Trophoblast cell (in vitro differentiated cells and primary cell): ENCODE measurements around the gene CLTB.

Experiments
- DNase-seq, 2 donors: peaks; one replicate each; pipeline ENCODE4 v3.0.0-alpha.2; 2016
- H2AFZ ChIP-seq: 2 replicates; pipeline ENCODE4 v1.6.1; 2013; ENCODE audit warnings: low read length, moderate library complexity, mild to moderate bottlenecking; ENCODE audit not compliant: insufficient read depth, poor library complexity
- H2AK5ac ChIP-seq: 2 replicates; pipeline ENCODE4 v1.6.1; 2013; ENCODE audit warnings: mild to moderate bottlenecking, low read length
- H2BK120ac ChIP-seq: 2 replicates; pipeline ENCODE4 v1.6.1; 2013; ENCODE audit warnings: low read length, mild to moderate bottlenecking, moderate library complexity; ENCODE audit not compliant: insufficient read depth, poor library complexity
- H2BK12ac ChIP-seq: 2 replicates; pipeline ENCODE4 v1.6.1; 2013; ENCODE audit warnings: mild to moderate bottlenecking, low read length, moderate library complexity
- H2BK5ac ChIP-seq: 2 replicates; pipeline ENCODE4 v1.6.1; 2013; ENCODE audit warnings: low read length, low read depth, moderate library complexity, mild to moderate bottlenecking; ENCODE audit not compliant: poor library complexity
- H3K14ac ChIP-seq: 2 replicates; pipeline ENCODE4 v1.6.1; 2013; ENCODE audit warnings: mild to moderate bottlenecking, low read length
- H3K18ac ChIP-seq: 2 replicates; pipeline ENCODE4 v1.6.1; 2013; ENCODE audit warnings: mild to moderate bottlenecking, low read length
- H3K23ac ChIP-seq: 2 replicates; pipeline ENCODE4 v1.6.1; 2013; ENCODE audit warnings: low read length
- H3K27ac ChIP-seq: 2 replicates; pipeline ENCODE4 v1.5.1; 2013; ENCODE audit warnings: low read depth, mild to moderate bottlenecking, inconsistent platforms, low read length, moderate library complexity
- H3K27me3 ChIP-seq: 2 replicates; pipeline ENCODE4 v1.6.1; 2013; ENCODE audit warnings: inconsistent platforms, mild to moderate bottlenecking, low read length, moderate library complexity; ENCODE audit not compliant: insufficient read depth
- H3K36me3 ChIP-seq, 2 experiments: 1 replicate in 1 of 2; 2 replicates in 1 of 2; pipeline ENCODE4 v1.6.1; 2013; ENCODE audit warnings: low read length in 2 of 2, mild to moderate bottlenecking in 2 of 2, moderate library complexity in 1 of 2; ENCODE audit not compliant: insufficient read depth in 2 of 2, control insufficient read depth in 1 of 2
- H3K4ac ChIP-seq: 2 replicates; pipeline ENCODE4 v1.6.1; 2013; ENCODE audit warnings: low read depth, mild to moderate bottlenecking, low read length, moderate library complexity
- H3K4me1 ChIP-seq, 2 experiments: 1 replicate in 1 of 2; 2 replicates in 1 of 2; pipeline ENCODE4 v1.6.1; 2013; ENCODE audit warnings: low read length in 2 of 2, mild to moderate bottlenecking in 2 of 2, moderate library complexity in 1 of 2; ENCODE audit not compliant: insufficient read depth in 2 of 2, control insufficient read depth in 1 of 2
- H3K4me2 ChIP-seq: 2 replicates; pipeline ENCODE4 v1.6.1; 2013; ENCODE audit warnings: inconsistent platforms, mild to moderate bottlenecking, low read length, moderate library complexity
- H3K4me3 ChIP-seq: 2 replicates; pipeline ENCODE4 v1.5.1; 2013; ENCODE audit warnings: mild to moderate bottlenecking, low read depth, low read length, inconsistent platforms
- H3K79me1 ChIP-seq: one replicate; pipeline ENCODE4 v1.6.1; 2013; ENCODE audit warnings: low read length
- H3K79me2 ChIP-seq: 2 replicates; pipeline ENCODE4 v1.6.1; 2013; ENCODE audit warnings: low read length, mild to moderate bottlenecking; ENCODE audit not compliant: control insufficient read depth, insufficient read depth, poor library complexity
- H3K9ac ChIP-seq: 2 replicates; pipeline ENCODE4 v1.6.1; 2013; ENCODE audit warnings: mild to moderate bottlenecking, low read length
- H3K9me3 ChIP-seq: 2 replicates; pipeline ENCODE4 v1.6.1; 2013; ENCODE audit warnings: low read depth, mild to moderate bottlenecking, control low read depth, inconsistent platforms, low read length; ENCODE audit not compliant: insufficient read depth
- H4K12ac ChIP-seq: 2 replicates; pipeline ENCODE4 v1.6.1; 2013; ENCODE audit warnings: low read depth, mild to moderate bottlenecking, low read length, moderate library complexity
- H4K8ac ChIP-seq: 2 replicates; pipeline ENCODE4 v1.6.1; 2013; ENCODE audit warnings: low read depth, mild to moderate bottlenecking, low read length, moderate library complexity
- H4K91ac ChIP-seq: one replicate; pipeline ENCODE4 v1.6.1; 2013; ENCODE audit warnings: low read depth, mild to moderate bottlenecking, low read length, moderate library complexity
- WGBS: extraction: QIAGEN DNeasy Blood & Tissue Kit; methylation state at CpG from one replicate; pipeline ENCODE4 v1.1.7; 2013; ENCODE audit warnings: missing lambda C conversion rate; ENCODE audit not compliant: insufficient read length, insufficient coverage; ENCODE audit errors: extremely low coverage; 5-methylcytosine and 5-hydroxymethylcytosine counted together

The CLTB gene

GRCh38 chr5:176368726-176369125 is 47.6 kb downstream of the CLTB start:
- peaks cover 4% of the 10 kb centered on the region for H3K79me1 ChIP-seq

GRCh38 chr5:176366232-176366894 is 50.0 kb downstream of the CLTB start:
- no peak for DNase-seq
- Histone ChIP-seq H3K27me3 (peaks cover 17% of the 10 kb centered on the region), H3K79me1 (peaks cover 5% of the 10 kb centered on the region), H2BK12ac (no peak overlapping the region), H3K4me2 (peak overlapping the region; percentile 97), H3K14ac (peak overlapping the region; percentile 44), H3K79me2 (peaks cover 2% of the 10 kb centered on the region), H3K4me1 (peaks cover 8 to 12% of the 10 kb centered on the region in 2 experiments), H3K4ac (no peak overlapping the region), H3K23ac (no peak overlapping the region), H4K91ac (no peak overlapping the region), H3K18ac (no peak overlapping the region), H2AFZ (peak overlapping the region; percentile 53), H2AK5ac (no peak overlapping the region), H4K8ac (peak overlapping the region; percentile 1), H2BK5ac (no peak overlapping the region), H4K12ac (no peak overlapping the region), H3K9me3 (peaks cover 5% of the 10 kb centered on the region), H3K36me3 (peaks cover 4 to 7% of the 10 kb centered on the region in 2 experiments), H3K27ac (no peak overlapping the region), H3K9ac (no peak overlapping the region), H3K4me3 (peak overlapping the region; percentile 84), H2BK120ac (no peak overlapping the region)
- no CpG with 5 or more reads among the region's 38 CpGs for WGBS

More at GRCh38 chr5:176368726-176369125, 47.6 kb downstream of the CLTB start:
- H2BK120ac ChIP-seq = no peak overlapping the region
- no peak overlapping the region for H2BK12ac ChIP-seq
- H4K8ac ChIP-seq = no peak overlapping the region
- no peak overlapping the region for H3K9ac ChIP-seq
- no peak overlapping the region for H4K91ac ChIP-seq
- no peak overlapping the region for H3K4me2 ChIP-seq
- peaks cover 4 to 7% of the 10 kb centered on the region in 2 experiments for H3K36me3 ChIP-seq
- no peak overlapping the region for H3K14ac ChIP-seq
- peaks cover 5% of the 10 kb centered on the region for H3K9me3 ChIP-seq
- no peak overlapping the region for H3K23ac ChIP-seq
- no peak overlapping the region for H4K12ac ChIP-seq
- H2AFZ ChIP-seq = no peak overlapping the region
- DNase-seq = no peak
- no peak overlapping the region for H2AK5ac ChIP-seq
- H3K27ac ChIP-seq = no peak overlapping the region
- H3K18ac ChIP-seq = no peak overlapping the region
- WGBS = no CpG with 5 or more reads among the region's 13 CpGs
- no peak overlapping the region for H2BK5ac ChIP-seq
- H3K4me1 ChIP-seq = peaks cover 8 to 9% of the 10 kb centered on the region in 2 experiments
- no peak overlapping the region for H3K4me3 ChIP-seq
- no peak overlapping the region for H3K4ac ChIP-seq
- H3K79me2 ChIP-seq = no peaks in the 10 kb centered on the region
- peaks cover 17% of the 10 kb centered on the region for H3K27me3 ChIP-seq

- H3K27ac ChIP-seq = no peak within 1 kb of the TSS
- peak within 1 kb of the TSS; percentile 53 for H2AFZ ChIP-seq
- H3K9ac ChIP-seq = peak within 1 kb of the TSS; percentile 68
- peaks cover 7% of the 10 kb centered on the region for H3K79me2 ChIP-seq
- H3K36me3 ChIP-seq = peaks cover 4 to 7% of the 10 kb centered on the region in 2 experiments
- peak within 1 kb of the TSS; percentile 73 for H4K8ac ChIP-seq
- peaks cover 10% of the 10 kb centered on the region for H3K79me1 ChIP-seq
- H4K12ac ChIP-seq = peak within 1 kb of the TSS; percentile 2
- H3K4me2 ChIP-seq = peak within 1 kb of the TSS; percentile 97
- no peak within 1 kb of the TSS for H2AK5ac ChIP-seq
- H3K4me3 ChIP-seq = peak within 1 kb of the TSS; percentile 84
- peak within 1 kb of the TSS; percentile 33 for H4K91ac ChIP-seq
- H3K18ac ChIP-seq = peak within 1 kb of the TSS; percentile 9
- peaks cover 17% of the 10 kb centered on the region for H3K27me3 ChIP-seq
- H3K9me3 ChIP-seq = peaks cover 5% of the 10 kb centered on the region
- peak within 1 kb of the TSS; percentile 44 for H3K14ac ChIP-seq
- peak within 1 kb of the TSS; percentile 2 for H2BK120ac ChIP-seq
- peaks cover 8 to 12% of the 10 kb centered on the region in 2 experiments for H3K4me1 ChIP-seq
- H3K4ac ChIP-seq = no peak within 1 kb of the TSS
- H3K23ac ChIP-seq = no peak within 1 kb of the TSS
- WGBS = no CpG with 5 or more reads among the region's 108 CpGs
- H2BK5ac ChIP-seq = no peak within 1 kb of the TSS
- DNase-seq = no peak
- H2BK12ac ChIP-seq = no peak within 1 kb of the TSS
Measured at GRCh38 chr5:176365351-176366231, 50.7 kb downstream of the CLTB start, which contains the start of gene ARL10. Gene ARL10, plus strand, starts transcription at chr5:176365487. Its CDS starts 77 bp downstream, at chr5:176365564.

GRCh38 chr5:176364765-176365350 is 51.5 kb downstream of the CLTB start:
- H2AK5ac ChIP-seq = no peak overlapping the region
- H3K14ac ChIP-seq = no peak overlapping the region
- no peak overlapping the region for H2BK5ac ChIP-seq
- no peak overlapping the region for H3K27ac ChIP-seq
- no CpG with 5 or more reads among the region's 28 CpGs for WGBS
- H3K36me3 ChIP-seq = peaks cover 4 to 7% of the 10 kb centered on the region in 2 experiments
- no peak overlapping the region for H4K91ac ChIP-seq
- DNase-seq = no peak
- H3K4me2 ChIP-seq = peak overlapping the region; percentile 97
- H3K4ac ChIP-seq = no peak overlapping the region
- H3K4me3 ChIP-seq = peak overlapping the region; percentile 84
- H3K9ac ChIP-seq = peak overlapping the region; percentile 14
- H3K9me3 ChIP-seq = peaks cover 5% of the 10 kb centered on the region
- H4K8ac ChIP-seq = peak overlapping the region; percentile 68
- H4K12ac ChIP-seq = no peak overlapping the region
- H3K79me2 ChIP-seq = peaks cover 7% of the 10 kb centered on the region
- H3K4me1 ChIP-seq = peaks cover 8 to 12% of the 10 kb centered on the region in 2 experiments
- peaks cover 17% of the 10 kb centered on the region for H3K27me3 ChIP-seq
- peaks cover 10% of the 10 kb centered on the region for H3K79me1 ChIP-seq
- no peak overlapping the region for H2BK12ac ChIP-seq
- H2AFZ ChIP-seq = peak overlapping the region; percentile 30
- no peak overlapping the region for H3K18ac ChIP-seq
- H2BK120ac ChIP-seq = no peak overlapping the region
- H3K23ac ChIP-seq = no peak overlapping the region
